ENCODE data around the gene DDX24. TPM values are rescaled to one million over a fixed set of nuclear protein-coding genes. Genes with fewer than 3 reads are reported as not detected.

Gene DDX24
- total RNA-seq, 1 donor: 130 TPM

DNA sequence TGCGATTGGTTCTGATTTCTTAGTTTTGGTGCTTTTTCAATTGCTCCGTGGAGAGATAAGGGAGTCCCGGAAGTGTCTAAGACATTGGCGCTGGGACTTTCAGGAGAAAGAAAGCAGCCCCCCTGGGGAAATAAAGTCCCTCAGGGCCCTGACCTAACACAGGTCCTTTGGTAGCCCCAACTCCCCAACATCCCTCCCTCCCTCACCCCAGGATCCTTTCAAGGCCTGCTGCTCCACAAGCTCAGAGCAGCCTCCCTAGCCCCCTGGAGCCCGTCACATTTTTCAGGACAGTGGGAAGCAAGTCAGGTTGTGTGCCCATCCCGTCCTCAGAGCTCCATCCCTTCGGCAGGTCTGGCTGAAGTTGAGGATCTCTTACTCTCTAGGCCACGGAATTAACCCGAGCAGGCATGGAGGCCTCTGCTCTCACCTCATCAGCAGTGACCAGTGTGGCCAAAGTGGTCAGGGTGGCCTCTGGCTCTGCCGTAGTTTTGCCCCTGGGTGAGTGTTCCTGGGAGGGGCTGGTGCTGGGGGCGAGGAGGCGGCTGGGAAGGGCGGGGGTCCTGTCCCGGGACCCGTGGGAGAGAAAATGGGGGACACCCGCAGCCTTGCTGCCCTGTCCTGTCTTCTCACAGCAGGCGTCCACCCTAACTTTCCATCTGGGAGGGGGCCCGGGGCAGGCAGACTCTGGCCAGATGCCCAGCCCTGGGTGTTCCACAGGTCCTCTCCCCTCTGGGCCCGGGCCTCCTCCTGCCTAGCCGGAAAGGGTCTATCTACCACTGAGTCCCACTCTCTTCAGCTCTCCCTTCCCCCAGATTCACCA lies 30.5 kb upstream of the DDX24 start:
- peak overlapping the region; percentile 60 for H3K4me3 ChIP-seq (ENCODE audit: low read depth, low read length)
- no peak for TF ChIP-seq CTCF (IDR thresholded peaks at IDR 0.05; ENCODE audit: insufficient read depth, low read length)
- DNase-seq (ENCODE audit: low read depth): no peak

- peak within 1 kb of the TSS; percentile 60 for H3K4me3 ChIP-seq (ENCODE audit: low read depth, low read length)
- no peak for TF ChIP-seq CTCF (IDR thresholded peaks at IDR 0.05; ENCODE audit: insufficient read depth, low read length)
- peak; percentile 94 for DNase-seq (ENCODE audit: low read depth)
These were observed 29.7 kb upstream of the DDX24 start, which contains the start of gene IFI27 for GRCh38 chr14:94110552-94111181. Gene IFI27 (plus strand): TSS chr14:94110736.

GRCh38 chr14:94109915-94110250 lies 28.9 kb upstream of the DDX24 start:
- DNase-seq (ENCODE audit: low read depth): no peak
- no peak overlapping the region for H3K4me3 ChIP-seq (ENCODE audit: low read depth, low read length)
- TF ChIP-seq CTCF (IDR thresholded peaks at IDR 0.05; ENCODE audit: insufficient read depth, low read length): no peak

DNA sequence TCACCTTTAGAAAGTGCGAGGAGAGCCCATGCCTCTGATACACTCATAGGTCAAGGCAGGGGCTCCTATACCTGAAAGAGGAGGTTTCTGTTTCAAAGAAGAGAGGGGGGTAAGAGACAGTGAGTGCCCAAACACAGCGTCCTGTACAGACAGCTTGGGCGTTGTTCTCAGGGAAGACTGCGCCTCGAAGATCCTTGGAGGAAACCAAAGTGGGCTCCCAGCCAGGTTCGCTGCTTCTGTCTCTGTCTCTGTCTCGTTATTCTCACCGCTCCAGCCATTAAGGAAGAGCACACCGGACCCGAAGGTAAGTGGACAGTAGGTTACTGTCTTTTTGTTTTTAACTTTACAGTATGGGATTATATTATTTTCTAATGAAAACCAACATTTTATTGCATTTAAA lies 23.7 kb upstream of the DDX24 start:
- DNase-seq (ENCODE audit: low read depth): no peak
- H3K4me3 ChIP-seq (ENCODE audit: low read depth, low read length): no peak overlapping the region
- TF ChIP-seq CTCF (IDR thresholded peaks at IDR 0.05; ENCODE audit: insufficient read depth, low read length): no peak

- no peak for TF ChIP-seq CTCF (IDR thresholded peaks at IDR 0.05; ENCODE audit: insufficient read depth, low read length)
- no peak for DNase-seq (ENCODE audit: low read depth)
- no peak overlapping the region for H3K4me3 ChIP-seq (ENCODE audit: low read depth, low read length)
These were observed 22.6 kb upstream of the DDX24 start for GRCh38 chr14:94103554-94104150.

DNA sequence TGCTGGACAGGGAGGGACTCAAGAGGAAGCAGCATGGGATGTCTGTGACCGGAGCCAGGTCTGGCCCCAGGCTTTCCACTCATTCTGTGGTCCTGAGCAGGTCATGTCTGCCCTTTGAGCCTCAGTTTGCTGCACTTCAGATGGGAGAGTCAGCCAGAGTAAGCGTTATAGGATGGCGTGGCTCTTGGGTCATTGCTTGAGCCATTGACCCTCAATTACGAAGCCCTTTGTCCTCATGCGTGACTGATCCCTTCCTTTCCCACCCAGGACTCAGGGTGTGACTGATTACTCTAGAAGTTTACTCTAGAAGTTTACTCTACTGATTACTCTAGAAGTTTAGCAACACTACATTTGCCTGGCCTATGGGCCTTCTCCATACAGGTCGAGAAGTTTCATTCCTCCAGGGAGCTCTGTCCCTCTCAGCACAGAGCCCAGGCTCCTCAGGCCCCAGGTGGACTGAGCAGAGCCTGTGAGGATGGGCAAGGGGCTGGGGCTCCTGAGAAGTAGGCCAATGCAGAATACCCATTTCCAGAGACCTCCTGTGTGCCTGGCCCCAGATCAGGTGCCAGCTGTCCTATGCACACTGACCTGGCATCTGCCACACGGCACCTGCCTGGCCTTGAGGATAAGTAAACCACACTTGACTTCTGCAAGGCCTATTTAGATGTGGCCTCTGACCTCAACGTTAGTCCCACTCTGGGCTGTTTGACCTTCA lies 21.9 kb upstream of the DDX24 start:
- TF ChIP-seq CTCF (IDR thresholded peaks at IDR 0.05; ENCODE audit: insufficient read depth, low read length): no peak
- H3K4me3 ChIP-seq (ENCODE audit: low read depth, low read length): no peak overlapping the region
- no peak for DNase-seq (ENCODE audit: low read depth)

Measured in fibroblast of the aortic adventitia (primary cell).